IPS-18c (cell line): ENCODE data around the gene LUZP4.
"Not testable (repeated sequence)": the region's sequence is repeated elsewhere in the genome, so short reads cannot be mapped to it uniquely, and the experiment has no call there.

Experiments
- H3K4me3 ChIP-seq: 2 replicates; pipeline ENCODE4 v1.7.0; 2013; ENCODE audit warnings: low read depth, mild to moderate bottlenecking, low read length, moderate library complexity; ENCODE audit not compliant: insufficient read depth
- H3K9me3 ChIP-seq: one replicate; pipeline ENCODE4 v1.6.1; 2013; ENCODE audit warnings: mild to moderate bottlenecking, low read length, moderate library complexity; ENCODE audit not compliant: control insufficient read depth, insufficient read depth

The LUZP4 gene

GRCh38 chrX:115329282-115329681 lies 39.8 kb downstream of the LUZP4 start:
- not testable (repeated sequence) for H3K4me3 ChIP-seq, H3K9me3 ChIP-seq

DNA sequence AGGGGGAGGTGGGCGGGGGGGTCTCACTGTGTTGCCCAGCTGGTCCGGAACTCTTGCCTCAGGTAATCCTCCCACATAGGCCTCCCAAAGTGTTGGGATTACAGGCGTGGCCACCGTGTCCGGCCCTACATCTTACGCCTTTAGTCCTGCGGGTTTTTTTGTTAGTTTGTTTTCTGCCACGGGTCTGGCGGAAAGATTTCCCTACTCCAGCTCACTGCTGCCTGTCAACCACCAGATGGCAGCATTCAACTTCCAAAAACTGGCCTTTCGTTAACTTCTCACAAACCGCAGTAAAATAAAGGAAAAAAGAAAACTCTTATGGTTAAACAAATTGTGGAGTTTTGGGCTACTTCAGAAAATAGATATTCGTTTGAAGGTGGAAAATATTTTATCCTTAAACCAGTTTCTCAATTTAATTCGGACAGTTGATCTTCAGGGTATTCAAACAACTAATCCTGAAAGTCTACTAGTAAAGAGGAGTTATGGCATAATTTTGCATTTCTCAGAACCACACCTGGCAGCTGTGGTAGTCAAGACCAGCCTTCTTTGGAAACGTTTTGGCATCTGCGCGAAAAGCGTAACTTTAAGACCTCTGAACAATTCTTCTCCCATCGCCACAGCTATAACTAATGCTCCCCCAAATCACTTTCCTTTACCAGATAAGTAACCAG lies 41.1 kb downstream of the LUZP4 start:
- no peak overlapping the region for H3K4me3 ChIP-seq

DNA sequence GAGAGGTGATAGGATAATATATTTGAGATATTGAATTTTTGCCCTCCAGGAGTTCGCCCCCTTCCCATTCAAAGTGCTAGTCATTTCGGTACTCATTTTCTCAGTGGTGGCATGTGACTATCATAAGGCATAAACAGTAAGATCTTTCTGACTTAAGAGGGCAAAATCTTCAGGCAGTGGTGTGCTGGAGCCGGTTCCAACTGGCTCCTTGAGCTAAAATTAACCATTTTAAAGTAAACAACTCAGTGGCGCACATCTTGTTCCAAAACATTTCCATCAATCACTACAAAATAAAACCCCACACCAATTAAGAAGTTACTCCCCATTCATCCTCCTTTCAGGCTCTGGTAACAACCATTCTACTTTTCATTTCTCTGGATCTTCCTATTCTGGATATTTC lies 43.3 kb downstream of the LUZP4 start:
- H3K9me3 ChIP-seq, result no peaks in the 10 kb centered on the region

More for the DNA sequence above, 41.1 kb downstream of the LUZP4 start:
- no peaks in the 10 kb centered on the region for H3K9me3 ChIP-seq

GRCh38 chrX:115333446-115333845 lies 43.9 kb downstream of the LUZP4 start:
- H3K4me3 ChIP-seq, result no peak overlapping the region
- no peaks in the 10 kb centered on the region for H3K9me3 ChIP-seq

More for the DNA sequence above, 43.3 kb downstream of the LUZP4 start:
- no peak overlapping the region for H3K4me3 ChIP-seq

- no peaks in the 10 kb centered on the region for H3K9me3 ChIP-seq
- no peak overlapping the region for H3K4me3 ChIP-seq
Measured at GRCh38 chrX:115337491-115338144, 48.1 kb downstream of the LUZP4 start.

- H3K4me3 ChIP-seq, result no peak overlapping the region
- no peaks in the 10 kb centered on the region for H3K9me3 ChIP-seq
Measured at GRCh38 chrX:115339441-115340025, 50.0 kb downstream of the LUZP4 start.

DNA sequence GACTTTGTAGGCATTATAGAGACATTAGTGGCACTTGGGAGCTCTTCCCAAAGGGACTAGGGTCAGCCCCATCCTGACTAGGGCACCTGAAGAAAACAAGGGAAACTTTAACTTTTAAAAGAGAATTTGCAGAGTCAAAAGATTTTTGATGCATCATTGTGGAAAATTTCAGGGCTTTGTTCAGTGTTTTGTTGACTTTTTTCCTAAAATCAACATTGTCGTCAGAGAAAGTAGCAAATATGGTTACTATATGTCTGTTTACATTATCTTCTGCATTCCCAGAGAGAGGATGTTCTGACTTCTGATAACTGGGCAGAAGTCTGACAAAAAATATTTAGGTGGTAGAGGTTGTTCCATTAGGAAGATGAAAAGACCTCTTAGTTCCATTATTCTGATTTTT lies 51.9 kb downstream of the LUZP4 start:
- Histone ChIP-seq H3K9me3 (no peaks in the 10 kb centered on the region), H3K4me3 (no peak overlapping the region)

GRCh38 chrX:115344885-115345614 lies 55.5 kb downstream of the LUZP4 start:
- peaks cover 2% of the 10 kb centered on the region for H3K9me3 ChIP-seq
- H3K4me3 ChIP-seq, result no peak overlapping the region

- Histone ChIP-seq H3K4me3 (no peak overlapping the region), H3K9me3 (peaks cover 2% of the 10 kb centered on the region)
Measured at GRCh38 chrX:115345615-115346014, 56.1 kb downstream of the LUZP4 start.

- H3K9me3 ChIP-seq, H3K4me3 ChIP-seq: not testable (repeated sequence)
Measured at GRCh38 chrX:115346738-115347137, 57.2 kb downstream of the LUZP4 start.

- Histone ChIP-seq H3K4me3 (no peak overlapping the region), H3K9me3 (peaks cover 2% of the 10 kb centered on the region)
Measured at GRCh38 chrX:115348446-115349225, 59.1 kb downstream of the LUZP4 start.

GRCh38 chrX:115350711-115351381 lies 61.3 kb downstream of the LUZP4 start:
- Histone ChIP-seq H3K4me3 (no peak overlapping the region), H3K9me3 (peaks cover 2% of the 10 kb centered on the region)

DNA sequence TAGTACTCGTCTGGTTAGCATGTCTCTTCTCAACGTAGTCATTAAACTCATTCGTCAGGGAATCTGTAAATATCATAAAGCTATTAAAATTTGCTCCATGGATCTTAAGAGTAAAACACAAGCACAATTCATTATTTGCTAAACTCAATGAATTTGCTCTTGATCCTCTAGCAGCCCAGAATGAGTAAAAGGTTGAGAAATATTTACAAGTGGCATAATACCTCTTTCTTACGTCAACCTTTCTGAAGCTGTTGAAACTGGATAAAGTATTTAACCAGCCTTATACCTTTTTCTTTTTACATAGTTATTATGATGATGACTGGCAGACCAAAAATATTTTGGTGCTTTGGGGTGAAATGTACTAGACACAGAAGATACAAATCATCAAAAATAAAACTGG lies 66.9 kb downstream of the LUZP4 start:
- Histone ChIP-seq H3K9me3 (no peaks in the 10 kb centered on the region), H3K4me3 (no peak overlapping the region)
